IPS-15b (cell line): ENCODE data around the gene ZNF583.

Experiments
- H3K27me3 ChIP-seq: one replicate; pipeline ENCODE4 v1.6.1; 2013; ENCODE audit warnings: low read length; ENCODE audit not compliant: control insufficient read depth, insufficient read depth
- H3K36me3 ChIP-seq: one replicate; pipeline ENCODE4 v1.6.1; 2013; ENCODE audit warnings: low read length; ENCODE audit not compliant: control insufficient read depth, insufficient read depth
- H3K4me1 ChIP-seq: one replicate; pipeline ENCODE4 v1.6.1; 2013; ENCODE audit warnings: mild to moderate bottlenecking, low read length; ENCODE audit not compliant: control insufficient read depth, insufficient read depth
- H3K4me3 ChIP-seq: one replicate; pipeline ENCODE4 v1.5.1; 2013; ENCODE audit warnings: low read depth, low read length
- H3K9ac ChIP-seq: one replicate; pipeline ENCODE4 v1.6.1; 2013; ENCODE audit warnings: low read depth, mild to moderate bottlenecking, low read length
- H3K9me3 ChIP-seq: one replicate; pipeline ENCODE4 v1.6.1; 2013; ENCODE audit warnings: mild to moderate bottlenecking, low read length; ENCODE audit not compliant: control insufficient read depth, insufficient read depth

The ZNF583 gene

DNA sequence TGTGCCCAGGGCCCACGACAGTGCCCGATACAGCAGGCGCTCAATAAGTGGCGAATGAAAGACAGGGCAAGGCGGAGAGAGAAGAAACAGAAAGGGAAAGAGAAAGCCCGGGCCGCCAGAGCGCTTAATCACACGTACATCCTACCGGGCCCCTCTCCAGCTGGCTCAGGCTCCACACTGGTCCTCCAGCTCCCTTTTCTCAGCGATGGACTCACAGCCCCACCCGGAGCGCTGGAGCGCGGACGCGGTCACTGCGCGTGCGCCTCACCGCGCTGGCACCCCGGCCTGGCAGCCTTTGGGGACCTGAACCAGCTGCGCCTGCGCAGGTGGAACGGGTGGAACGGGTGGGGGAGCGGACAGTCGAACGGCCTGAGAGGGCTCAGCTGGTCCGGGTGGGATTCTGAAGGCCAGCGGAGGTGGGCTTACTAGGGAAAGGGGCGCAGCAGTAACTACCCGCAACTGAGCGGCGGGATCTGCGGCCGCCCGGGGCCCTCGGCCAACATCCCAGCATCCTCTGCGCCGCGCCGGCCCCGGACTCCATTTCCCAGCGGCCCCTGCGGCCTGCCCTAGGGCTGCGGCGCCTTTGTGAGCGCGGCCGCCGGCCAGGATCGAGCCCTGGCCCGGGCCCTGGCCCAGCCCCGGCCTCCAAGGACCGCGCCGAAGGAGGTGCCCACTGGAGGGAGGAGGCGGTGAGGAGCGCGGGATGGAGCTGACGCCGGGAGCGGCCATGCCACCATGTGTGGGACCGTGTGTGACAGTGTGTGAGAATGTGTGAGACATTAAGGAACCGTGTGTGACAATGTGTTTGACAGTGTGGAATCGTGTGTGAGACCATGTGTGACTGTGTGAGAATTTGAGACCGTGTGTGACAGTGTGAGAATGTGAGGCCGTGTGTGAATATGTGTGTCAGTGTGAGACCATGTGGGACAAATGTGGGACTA is at the start of gene ZNF583:
Gene ZNF583, plus strand, starts transcription at position 569 of the 941 bp plus-strand sequence. CDS start 2,783 bp downstream, outside the sequence.
- Histone ChIP-seq H3K9me3 (peaks cover 9% of the 10 kb centered on the region), H3K4me1 (no peaks in the 10 kb centered on the region), H3K9ac (peak within 1 kb of the TSS; percentile 84), H3K27me3 (no peaks in the 10 kb centered on the region), H3K36me3 (peaks cover 2% of the 10 kb centered on the region), H3K4me3 (peak within 1 kb of the TSS; percentile 87)

DNA sequence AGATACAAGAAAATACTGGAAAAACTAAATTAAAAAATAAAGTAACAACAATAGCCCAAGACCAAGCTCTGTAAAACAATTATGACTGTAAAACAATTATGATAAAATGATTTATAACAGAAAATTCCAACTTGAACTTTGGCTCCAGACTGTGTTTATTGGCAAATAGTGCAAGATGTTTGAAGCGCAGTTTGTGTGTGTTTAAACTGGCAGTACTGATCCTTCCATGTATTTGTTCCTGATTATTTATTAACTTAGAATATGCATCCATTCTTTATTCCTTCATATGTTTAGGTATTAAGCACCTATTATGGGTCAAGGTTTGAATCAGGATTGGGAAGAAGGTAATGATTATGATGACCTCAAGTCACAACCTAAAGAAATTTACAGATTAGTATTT is 48.6 kb upstream of the ZNF583 start:
- Histone ChIP-seq H3K4me1 (peaks cover 3% of the 10 kb centered on the region), H3K4me3 (no peak overlapping the region)

DNA sequence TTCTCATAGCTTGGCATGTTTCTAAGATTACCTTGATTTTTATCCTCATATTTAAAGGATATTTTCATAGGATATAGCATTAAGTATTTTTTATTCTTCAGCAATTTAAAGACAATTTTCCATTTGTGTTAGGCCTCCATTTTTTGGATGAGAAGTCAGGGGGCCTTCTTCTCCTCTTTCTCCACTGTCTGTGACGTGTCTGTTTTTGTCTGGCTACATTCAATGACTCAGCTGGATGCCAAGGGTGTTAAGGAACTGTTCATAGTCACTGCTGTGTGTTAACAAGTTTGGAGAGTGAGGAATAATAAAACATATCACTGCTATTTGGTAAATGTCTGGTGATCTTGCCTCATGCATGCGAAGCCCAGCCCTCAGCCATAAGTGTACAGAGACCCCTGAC is 47.2 kb upstream of the ZNF583 start:
- Histone ChIP-seq H3K9me3 (no peaks in the 10 kb centered on the region), H3K27me3 (no peaks in the 10 kb centered on the region), H3K4me3 (no peak overlapping the region), H3K4me1 (no peaks in the 10 kb centered on the region), H3K36me3 (no peaks in the 10 kb centered on the region), H3K9ac (no peak overlapping the region)

More for the DNA sequence above, 48.6 kb upstream of the ZNF583 start:
- no peaks in the 10 kb centered on the region for H3K36me3 ChIP-seq
- H3K27me3 ChIP-seq: no peaks in the 10 kb centered on the region
- no peaks in the 10 kb centered on the region for H3K9me3 ChIP-seq
- no peak overlapping the region for H3K9ac ChIP-seq

DNA sequence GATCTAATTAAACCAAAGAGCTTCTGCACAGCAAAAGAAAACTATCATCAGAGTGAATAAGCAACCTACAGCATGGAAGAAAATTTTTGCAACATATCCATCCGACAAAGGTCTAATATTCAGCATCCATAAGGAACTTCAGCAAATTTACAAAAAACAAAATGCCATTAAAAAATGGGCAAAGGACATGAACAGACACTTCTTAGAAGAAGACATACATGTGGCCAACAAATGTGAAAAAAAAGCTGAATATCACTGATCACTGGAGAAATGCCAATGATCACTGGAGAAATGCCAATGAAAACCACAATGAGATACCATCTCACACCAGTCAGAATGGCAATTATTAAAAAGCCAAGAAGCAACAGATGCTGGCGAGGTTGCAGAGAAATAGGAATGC is 43.3 kb upstream of the ZNF583 start:
- H3K4me1 ChIP-seq: no peaks in the 10 kb centered on the region
- H3K4me3 ChIP-seq: no peak overlapping the region
- no peaks in the 10 kb centered on the region for H3K27me3 ChIP-seq
- H3K36me3 ChIP-seq: peaks cover 4% of the 10 kb centered on the region
- H3K9me3 ChIP-seq: no peaks in the 10 kb centered on the region
- no peak overlapping the region for H3K9ac ChIP-seq

DNA sequence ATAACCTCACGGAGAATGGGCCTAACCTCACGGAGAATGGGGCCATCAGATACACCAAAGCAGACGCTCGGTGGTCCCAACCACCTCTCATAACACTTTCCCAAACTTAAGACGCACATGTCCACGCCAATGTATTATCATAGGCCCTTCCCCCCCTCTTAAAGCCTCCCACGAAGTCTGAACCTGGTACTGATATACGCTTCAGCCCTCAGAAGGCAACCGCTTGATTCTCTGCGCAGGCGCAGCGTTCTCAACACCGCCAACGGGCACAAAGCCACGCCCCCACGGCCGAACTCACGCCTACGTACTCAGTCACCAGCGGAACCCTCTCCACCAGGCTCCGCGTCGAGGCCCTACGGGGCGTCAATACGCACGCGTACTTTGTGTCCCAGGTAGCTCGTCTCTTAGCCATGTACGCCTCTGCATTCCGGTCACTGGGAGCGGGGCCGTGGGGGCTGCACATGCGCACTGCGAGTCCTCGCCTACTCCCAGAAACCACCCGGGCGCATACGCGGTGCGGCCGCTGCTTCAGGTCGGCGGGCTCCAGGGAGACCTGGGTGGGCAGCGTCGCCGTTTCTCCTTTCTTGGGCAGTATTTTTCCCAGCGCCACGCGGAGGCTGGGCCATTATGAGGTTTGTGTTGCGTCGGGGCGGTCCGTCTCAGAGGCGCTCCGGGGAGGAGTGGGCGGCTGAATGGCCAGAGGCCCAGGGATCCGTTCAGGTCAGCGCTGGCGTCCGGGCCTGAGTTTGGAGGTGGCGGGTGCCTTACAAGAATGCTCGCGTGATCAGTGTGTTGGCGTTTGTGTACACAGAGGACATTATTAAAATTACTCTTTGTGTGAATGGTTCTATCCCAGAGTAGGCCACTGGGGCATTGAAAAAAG is 36.1 kb upstream of the ZNF583 start:
- H3K36me3 ChIP-seq: peaks cover 11% of the 10 kb centered on the region
- H3K4me1 ChIP-seq: peaks cover 6% of the 10 kb centered on the region
- H3K27me3 ChIP-seq: no peaks in the 10 kb centered on the region
- peak overlapping the region; percentile 91 for H3K9ac ChIP-seq
- peak overlapping the region; percentile 82 for H3K4me3 ChIP-seq
- no peaks in the 10 kb centered on the region for H3K9me3 ChIP-seq

DNA sequence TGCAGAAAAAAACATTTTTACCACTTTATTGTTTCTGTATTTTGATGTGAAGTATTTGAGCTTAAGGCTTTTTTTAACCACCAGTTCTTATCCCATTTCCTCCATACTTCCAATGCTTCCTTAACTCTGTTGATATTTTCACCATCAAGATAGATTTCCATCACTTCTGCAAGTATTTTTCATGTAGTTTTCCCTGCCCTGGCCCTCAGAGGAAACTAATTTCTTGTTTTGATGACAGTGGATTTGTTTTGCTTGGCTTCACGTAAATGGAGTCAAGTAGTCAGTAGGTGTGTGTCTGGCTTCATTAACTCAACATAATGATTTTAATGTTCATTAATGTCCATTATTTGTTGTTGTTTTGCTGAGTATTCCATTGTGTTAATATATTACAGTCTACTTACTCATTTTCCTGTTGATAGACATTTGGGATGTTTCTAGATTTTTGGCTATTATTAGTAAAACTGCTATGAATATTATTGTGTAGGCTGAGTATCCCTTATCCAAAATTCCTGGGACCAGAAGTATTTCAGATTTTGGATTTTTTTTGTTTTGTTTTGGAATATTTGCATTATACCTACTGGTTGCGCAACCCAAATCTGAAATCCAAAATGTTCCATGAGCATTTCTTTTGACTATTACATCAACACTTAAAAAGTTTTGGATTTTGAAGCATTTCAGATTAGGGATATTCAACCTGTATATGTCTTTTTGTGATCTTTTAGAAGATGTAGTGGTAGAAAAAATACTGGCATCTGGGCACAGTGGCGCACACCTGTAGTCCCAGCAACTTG is 34.1 kb upstream of the ZNF583 start:
- Histone ChIP-seq H3K4me1 (peaks cover 6% of the 10 kb centered on the region), H3K27me3 (no peaks in the 10 kb centered on the region), H3K36me3 (peaks cover 14% of the 10 kb centered on the region), H3K4me3 (no peak overlapping the region), H3K9me3 (no peaks in the 10 kb centered on the region), H3K9ac (no peak overlapping the region)

DNA sequence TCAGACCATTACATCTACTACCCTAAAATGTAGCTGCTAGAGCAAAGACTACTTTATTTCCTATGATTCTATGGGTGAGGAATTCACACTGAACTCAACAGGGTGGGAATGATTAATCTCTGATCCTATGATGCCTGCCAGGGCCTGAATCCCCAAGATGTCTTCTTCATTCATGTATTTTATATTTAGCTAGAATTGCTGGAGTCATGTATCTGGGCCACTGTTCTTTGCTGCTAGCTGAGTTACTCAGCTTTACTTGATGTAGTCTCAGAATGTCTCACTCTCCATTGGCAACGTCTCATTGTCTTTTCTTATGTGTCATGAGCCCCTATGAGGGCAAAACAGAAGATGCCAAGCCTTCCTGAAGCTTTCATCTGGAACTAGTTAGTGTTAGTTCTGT is 31.9 kb upstream of the ZNF583 start:
- H3K9me3 ChIP-seq: no peaks in the 10 kb centered on the region

DNA sequence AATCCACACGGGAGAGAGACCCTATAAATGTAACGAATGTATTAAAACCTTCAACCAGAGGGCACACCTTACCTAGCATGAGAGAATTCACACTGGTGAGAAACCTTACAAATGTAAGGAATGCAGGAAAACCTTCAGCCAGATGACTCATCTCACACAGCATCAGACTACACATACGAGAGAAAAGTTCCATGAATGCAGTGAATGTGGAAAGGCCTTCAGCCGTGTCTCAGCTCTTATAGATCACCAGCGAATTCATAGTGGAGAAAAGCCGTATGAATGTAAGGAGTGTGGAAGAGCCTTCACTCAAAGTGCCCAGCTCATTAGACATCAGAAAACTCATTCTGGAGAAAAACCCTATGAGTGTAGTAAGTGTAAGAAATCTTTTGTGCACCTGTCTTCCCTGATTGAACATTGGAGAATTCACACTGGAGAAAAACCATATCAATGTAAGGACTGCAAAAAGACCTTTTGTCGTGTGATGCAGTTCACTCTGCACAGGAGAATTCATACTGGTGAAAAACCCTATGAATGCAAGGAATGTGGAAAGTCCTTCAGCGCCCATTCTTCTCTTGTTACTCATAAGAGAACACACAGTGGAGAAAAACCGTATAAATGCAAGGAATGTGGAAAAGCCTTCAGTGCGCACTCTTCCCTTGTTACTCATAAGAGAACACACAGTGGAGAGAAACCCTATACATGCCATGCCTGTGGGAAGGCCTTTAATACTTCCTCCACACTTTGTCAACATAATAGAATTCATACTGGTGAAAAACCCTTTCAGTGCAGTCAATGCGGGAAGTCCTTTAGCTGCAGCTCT is 26.8 kb upstream of the ZNF583 start:
- Histone ChIP-seq H3K9me3 (no peaks in the 10 kb centered on the region), H3K36me3 (peaks cover 22% of the 10 kb centered on the region), H3K9ac (no peak overlapping the region), H3K4me1 (no peaks in the 10 kb centered on the region), H3K27me3 (no peaks in the 10 kb centered on the region), H3K4me3 (no peak overlapping the region)

More for the DNA sequence above, 31.9 kb upstream of the ZNF583 start:
- Histone ChIP-seq H3K4me3 (no peak overlapping the region), H3K36me3 (peaks cover 19% of the 10 kb centered on the region), H3K27me3 (no peaks in the 10 kb centered on the region), H3K9ac (no peak overlapping the region), H3K4me1 (peaks cover 6% of the 10 kb centered on the region)

DNA sequence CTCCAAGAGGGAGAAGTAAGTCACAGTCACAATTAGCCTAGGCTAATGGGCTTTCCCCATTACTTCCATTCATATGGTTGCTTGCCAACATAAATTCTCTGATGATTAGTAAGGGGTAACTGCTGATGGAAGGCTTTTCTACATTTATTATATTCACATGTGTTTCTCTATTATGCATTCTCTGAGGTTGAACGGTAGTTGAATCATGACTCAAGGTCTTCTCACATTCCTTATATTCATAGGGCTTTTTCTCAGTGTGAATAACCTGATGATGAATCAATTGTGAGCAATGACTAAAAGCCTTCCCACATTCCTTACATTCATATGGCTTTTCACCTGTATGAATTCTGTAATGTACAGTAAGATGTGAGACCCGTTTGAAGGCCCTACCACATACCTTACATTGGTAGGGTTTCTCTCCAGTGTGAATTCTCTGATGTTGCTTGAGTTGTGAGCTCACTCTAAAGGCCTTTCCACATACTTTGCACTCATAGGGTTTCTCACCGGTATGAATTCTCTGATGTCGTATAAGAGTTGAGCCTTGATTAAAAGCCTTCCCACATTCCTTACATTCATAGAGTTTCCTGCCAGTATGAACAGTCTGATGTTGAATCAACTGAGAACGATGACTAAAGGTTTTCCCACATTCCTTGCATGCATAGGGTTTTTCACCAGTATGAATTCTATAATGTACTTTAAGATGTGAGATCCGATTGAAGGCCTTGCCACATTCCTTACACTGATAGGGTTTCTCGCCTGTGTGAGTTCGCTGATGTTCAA is 20.1 kb upstream of the ZNF583 start:
- Histone ChIP-seq H3K27me3 (no peaks in the 10 kb centered on the region), H3K9ac (no peak overlapping the region), H3K4me3 (no peak overlapping the region), H3K9me3 (no peaks in the 10 kb centered on the region), H3K36me3 (no peaks in the 10 kb centered on the region), H3K4me1 (no peaks in the 10 kb centered on the region)
